SW 1271 (cell line): ENCODE results near the gene OPHN1.

Experiments
- DNase-seq, 2 experiments: peaks; one replicate each; lab custom pipeline; 2025; lab: John Stamatoyannopoulos, UW

Gene OPHN1

DNA sequence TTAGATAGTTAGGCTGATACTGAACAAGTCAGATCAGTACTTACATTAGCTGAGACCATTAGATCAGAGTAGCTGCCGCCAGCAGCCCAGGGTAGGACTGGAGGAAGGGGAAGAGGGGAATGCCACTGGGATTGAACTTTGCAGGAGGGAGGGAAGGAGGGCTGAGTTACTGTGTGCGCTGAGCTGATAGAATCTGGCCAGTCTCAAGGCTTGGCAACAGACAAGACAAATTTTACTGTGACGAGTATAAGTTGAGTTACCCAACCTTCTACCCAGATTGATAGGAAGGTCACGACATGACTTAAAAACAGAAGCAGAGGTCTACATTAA lies 372.1 kb downstream of the OPHN1 start:
- DNase-seq, result no peak

DNA sequence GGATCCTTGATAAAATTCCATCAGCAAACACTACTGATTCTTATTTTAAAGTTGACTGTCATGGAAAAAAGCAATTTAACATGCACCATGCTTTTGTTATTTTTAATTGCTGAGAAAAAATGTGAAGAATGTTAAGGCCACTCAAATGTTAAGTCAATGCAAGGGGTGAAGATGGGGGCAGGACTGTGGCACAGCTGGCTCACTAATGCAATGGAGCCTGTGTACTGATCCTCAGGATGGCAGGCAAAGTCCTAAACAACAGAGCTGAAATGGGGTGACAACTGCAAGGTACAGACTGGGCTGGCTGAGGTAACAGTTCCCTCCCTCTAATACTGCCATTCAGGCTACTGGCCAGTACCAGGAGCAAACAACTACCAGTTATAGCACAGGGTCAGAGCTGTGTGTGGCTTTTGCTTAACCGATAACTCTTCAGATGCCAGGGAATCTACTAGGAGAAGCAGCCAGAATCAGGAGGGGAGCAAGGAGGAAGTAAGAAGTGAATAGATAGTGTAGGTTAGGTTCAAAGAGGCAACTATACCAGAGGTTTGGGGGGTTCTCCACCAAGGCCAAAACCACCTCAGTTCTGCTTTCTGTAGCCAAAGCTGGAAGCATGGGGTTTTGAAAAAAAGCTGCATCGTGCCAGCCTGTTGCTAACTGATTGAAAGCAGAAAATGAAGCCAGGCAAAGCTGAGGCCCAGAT lies 372.6 kb downstream of the OPHN1 start:
- no peak for DNase-seq

DNA sequence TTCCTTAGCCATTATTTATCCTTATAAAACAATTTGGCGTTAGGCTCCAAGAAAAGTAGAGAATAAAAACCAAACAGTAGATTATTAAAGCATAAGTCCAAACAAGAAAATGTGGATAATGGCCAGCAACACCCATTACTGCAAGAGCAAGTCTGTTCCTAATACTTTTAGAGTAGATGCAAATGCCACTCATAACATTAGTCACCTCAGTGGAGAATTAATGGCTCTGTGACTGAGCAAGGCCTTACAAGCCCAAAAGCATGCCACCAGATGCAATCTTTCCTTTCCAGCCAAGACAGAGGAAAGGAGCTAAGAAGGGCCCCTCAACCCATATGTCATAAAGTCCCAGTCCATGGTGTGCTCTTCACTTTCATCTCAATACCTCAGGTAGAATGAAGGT lies 373.8 kb downstream of the OPHN1 start:
- DNase-seq, result no peak

DNA sequence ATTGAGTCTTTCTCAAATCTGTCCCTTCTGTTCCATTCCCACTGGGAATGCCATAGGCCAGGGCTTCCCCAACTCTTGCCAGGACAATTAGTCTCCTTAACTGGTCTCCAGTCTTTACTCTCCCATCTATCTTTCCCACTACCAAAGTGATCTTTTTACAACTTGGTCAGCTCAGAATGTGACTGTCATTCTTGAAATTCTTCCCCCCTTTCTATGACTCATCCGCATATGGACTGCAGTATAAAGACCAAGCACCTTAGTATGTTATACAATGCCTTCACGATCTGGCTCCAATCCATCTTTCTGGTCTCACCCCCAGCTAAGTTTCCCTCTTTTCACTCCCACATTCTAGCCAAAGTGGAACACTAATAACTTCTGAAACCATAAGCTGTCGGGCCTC lies 383.8 kb downstream of the OPHN1 start:
- no peak for DNase-seq

DNA sequence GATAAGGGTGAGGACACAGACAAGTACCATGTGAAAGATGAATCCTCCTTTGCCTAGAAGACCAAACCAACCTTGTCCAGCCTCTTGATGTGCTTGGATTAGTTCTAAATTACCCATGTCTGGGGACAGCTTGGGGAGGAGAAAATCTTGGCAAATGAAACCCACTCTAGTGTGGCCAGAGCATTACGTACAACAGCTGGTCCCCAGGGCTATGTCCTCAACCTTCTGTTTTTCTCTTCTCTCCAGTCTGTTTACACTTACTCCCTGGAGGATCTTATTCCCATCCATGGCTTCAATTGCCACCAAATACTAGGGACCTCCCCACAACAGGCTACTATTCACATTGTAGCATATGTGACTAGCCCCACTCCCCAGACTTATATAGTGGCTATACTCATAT lies 384.5 kb downstream of the OPHN1 start:
- DNase-seq, result no peak

DNA sequence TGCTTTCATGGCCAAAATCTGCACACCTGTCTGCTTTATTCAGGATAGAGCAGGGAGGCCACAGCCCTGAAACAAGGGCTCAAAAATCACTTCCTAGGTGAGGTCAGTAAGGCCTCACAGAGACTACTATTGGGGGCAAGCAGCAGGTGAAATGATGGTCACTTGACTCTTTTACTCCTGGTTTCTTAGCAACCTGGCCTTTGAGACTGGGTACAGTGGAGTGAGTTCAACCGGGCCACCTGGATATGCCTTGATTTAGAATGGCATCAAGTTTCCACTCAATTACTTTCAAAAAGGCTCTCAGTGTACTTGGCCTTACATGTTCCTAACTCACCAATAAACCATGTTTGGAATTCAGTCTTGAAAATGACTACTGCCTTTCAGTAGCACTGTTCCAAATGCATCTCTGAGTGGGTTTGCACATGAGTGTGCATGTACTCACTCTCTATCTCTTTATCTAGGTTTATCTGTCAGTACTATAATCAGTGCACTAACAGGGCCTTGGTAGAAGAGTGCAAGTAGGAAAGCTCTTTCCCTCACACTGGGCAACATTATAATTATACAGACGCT lies 388.2 kb downstream of the OPHN1 start:
- no peak for DNase-seq

DNA sequence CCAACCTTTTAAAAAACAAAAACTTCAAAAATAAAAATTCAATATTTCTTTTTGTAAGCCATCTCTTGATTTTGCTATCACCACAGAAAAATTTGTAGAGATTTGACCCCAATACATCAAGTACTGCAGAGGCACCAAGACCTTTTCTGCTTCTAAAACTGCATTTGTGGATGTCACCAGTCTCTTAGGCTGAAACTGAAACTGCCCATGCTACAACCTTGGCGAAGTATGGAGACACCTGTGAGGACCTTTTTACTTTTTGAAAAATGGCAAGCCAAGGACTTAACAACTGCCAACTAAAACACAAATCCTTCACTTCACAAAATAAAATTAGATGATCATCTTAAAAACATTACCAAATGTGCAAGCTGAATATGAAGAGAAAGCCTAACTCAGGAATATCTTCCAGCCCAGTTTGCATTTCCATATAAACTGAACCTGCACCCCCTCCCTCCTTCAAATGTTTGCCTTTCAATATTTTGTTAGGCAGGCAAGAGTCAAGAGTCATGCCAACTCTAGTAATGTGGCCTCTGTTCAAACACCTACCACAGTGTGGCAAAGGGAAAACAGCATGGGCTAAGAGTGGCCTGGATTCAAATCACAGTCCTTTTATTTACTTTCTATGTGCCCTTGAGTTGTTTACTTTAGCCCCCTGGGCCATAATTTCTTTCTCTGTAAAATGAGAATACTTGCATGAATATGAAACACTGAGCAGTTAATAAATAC lies 389.4 kb downstream of the OPHN1 start:
- DNase-seq, result no peak

DNA sequence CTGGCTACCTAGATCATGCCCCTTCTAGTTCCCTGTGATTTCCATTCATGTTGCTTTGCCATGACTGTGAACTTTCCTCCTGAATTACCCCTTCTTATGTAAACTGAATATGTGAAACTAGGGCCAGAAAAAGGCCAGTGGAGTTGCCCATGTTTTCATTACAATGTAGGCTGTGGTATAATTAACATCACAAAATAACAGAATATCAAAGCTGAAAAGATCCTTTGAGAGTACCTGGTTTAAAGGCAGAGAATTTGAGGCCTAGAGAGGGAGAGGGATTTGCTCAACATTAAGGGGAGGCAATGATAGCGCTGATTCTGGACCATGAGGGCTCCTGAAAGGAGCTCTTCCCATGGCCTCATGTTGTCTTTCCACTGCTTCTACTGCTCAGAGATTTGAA lies 392.2 kb downstream of the OPHN1 start:
- DNase-seq, result no peak

DNA sequence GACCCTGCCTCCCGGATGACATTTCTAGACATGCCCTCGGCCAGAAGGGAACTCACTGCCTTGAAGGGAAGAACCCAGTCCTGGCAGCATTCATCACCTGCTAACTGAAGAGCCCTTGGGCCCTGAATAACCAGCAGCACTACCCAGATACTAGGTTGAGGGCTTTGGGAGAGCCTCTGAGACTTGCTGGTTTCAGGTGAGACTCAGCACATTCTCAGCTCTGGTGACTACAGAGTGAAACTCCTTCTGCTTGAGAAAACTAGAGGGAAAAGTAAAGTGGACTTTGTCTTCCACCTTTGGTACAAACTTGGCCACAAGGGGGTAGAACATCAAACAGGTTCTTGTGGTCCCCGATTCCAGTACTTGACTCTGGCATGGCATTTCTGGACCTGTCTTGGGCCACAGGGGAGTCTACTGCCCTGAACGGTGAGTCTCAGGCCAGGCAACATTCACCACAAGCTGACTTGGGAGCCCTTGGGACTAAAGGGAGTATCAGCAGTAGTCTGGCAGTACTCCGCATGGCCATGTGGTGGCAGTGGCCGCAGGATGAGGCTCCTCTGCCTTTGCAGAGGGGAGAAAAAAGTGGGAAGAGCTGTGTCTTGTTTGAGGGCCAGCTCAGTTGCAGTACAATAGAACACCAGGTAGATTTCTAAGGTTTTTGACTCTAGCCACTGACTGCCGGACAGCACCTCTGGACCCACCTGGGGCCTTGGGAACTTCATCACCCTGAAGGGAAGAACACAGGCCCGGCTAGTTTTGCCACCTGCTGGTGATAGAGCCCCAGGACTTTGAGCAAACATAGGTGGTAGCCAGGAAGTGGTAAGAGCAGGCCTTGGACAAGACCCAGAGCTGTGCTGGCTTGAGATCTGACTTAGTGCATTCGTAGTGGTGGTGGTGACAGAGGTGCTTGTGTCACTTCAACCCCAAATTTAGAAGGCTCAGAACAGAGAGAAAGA lies 414.8 kb downstream of the OPHN1 start:
- DNase-seq, result peak; percentile 1 to 23

DNA sequence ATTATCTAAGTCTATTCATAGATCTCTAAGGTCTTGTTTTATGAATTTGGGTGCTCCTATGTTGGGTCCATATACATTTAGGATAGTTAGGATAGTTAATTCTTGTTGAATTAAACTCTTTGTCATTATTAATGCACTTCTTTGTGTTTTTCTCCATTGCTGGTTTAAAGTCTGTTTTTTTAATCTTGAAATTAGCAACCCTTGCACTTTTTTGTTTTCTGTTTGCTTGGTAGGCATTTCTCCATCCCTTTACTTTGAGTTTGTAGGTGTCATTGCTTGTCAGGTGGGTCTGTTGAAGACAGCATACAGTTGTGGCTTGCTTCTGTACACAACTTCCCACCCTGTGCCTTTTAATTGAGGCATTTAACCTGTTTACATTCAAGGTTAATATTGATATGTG lies 434.8 kb downstream of the OPHN1 start:
- DNase-seq, result no peak
